SJCRH30 (cell line): Measurements from ENCODE around the gene COPG2. TPM values are rescaled to one million over a fixed set of nuclear protein-coding genes. Genes with fewer than 3 reads are reported as not detected.
A peak's percentile ranks its signal among the peaks of the same experiment; 100 is the strongest.

Experiments
- DNase-seq, 2 experiments: peaks; one replicate each; pipeline ENCODE4 v3.0.0-alpha.2; 2015 to 2020
- H3K27ac ChIP-seq: fragments of 250-450 bp; sonication (Bioruptor Pico); 2 replicates; pipeline ENCODE4 v1.5.1; 2020; ENCODE audit warnings: mild to moderate bottlenecking, moderate library complexity
- H3K27me3 ChIP-seq: fragments of 250-450 bp; sonication (Bioruptor Pico); 2 replicates; pipeline ENCODE4 v1.5.1; 2020; ENCODE audit warnings: mild to moderate bottlenecking, moderate library complexity
- H3K36me3 ChIP-seq: fragments of 250-450 bp; sonication (Bioruptor Pico); 2 replicates; pipeline ENCODE4 v1.5.1; 2020; ENCODE audit warnings: mild to moderate bottlenecking, moderate library complexity
- H3K4me1 ChIP-seq: fragments of 250-450 bp; sonication (Bioruptor Pico); 2 replicates; pipeline ENCODE4 v1.5.1; 2020; ENCODE audit warnings: mild to moderate bottlenecking, moderate library complexity
- H3K4me3 ChIP-seq: fragments of 250-450 bp; sonication (Bioruptor Pico); 2 replicates; pipeline ENCODE4 v1.5.1; 2020; ENCODE audit warnings: mild to moderate bottlenecking, moderate library complexity
- H3K9me3 ChIP-seq: fragments of 250-450 bp; sonication (Bioruptor Pico); replicated peaks from 2 replicates; pipeline ENCODE4 v1.5.1; 2020; ENCODE audit warnings: mild to moderate bottlenecking, moderate library complexity
- total RNA-seq: library from RNA; depleted of rRNA; stranded (reverse); fragments of >200 nt; shearing (Covaris generic); gene quantifications from 2 replicates; pipeline ENCODE4 v1.2.3, GENCODE V29; 2014

The COPG2 gene
- total RNA-seq, 1 experiment from 2014 or later: 53.9 TPM

- Histone ChIP-seq H3K4me1 (peaks cover 20% of the 10 kb centered on the region), H3K4me3 (peak overlapping the region; percentile 77), H3K27ac (peak overlapping the region; percentile 95), H3K9me3 (no peaks in the 10 kb centered on the region), H3K27me3 (no peaks in the 10 kb centered on the region), H3K36me3 (peaks cover 29% of the 10 kb centered on the region)
- peak; percentile 82 to 86 for DNase-seq
These were observed 178.2 kb downstream of the COPG2 start for GRCh38 chr7:130490311-130490791.

- peaks cover 19% of the 10 kb centered on the region for H3K36me3 ChIP-seq
- H3K27ac ChIP-seq: peak overlapping the region; percentile 95
- H3K4me1 ChIP-seq: peaks cover 20% of the 10 kb centered on the region
- no peaks in the 10 kb centered on the region for H3K27me3 ChIP-seq
- peak; percentile 72 to 75 for DNase-seq
- H3K4me3 ChIP-seq: peak overlapping the region; percentile 77
- H3K9me3 ChIP-seq: no peaks in the 10 kb centered on the region
These were observed 179.2 kb downstream of the COPG2 start for GRCh38 chr7:130489140-130489983.

- DNase-seq: peak in 1 of 2 experiments; percentile 16
- peak overlapping the region; percentile 95 for H3K27ac ChIP-seq
- H3K4me3 ChIP-seq: no peak overlapping the region
These were observed 180.0 kb downstream of the COPG2 start for GRCh38 chr7:130488392-130489139.

GRCh38 chr7:130486954-130487436, 181.6 kb downstream of the COPG2 start:
- H3K4me1 ChIP-seq: peaks cover 20% of the 10 kb centered on the region
- H3K9me3 ChIP-seq: no peaks in the 10 kb centered on the region
- H3K27ac ChIP-seq: no peak overlapping the region
- no peaks in the 10 kb centered on the region for H3K27me3 ChIP-seq
- no peak for DNase-seq
- no peak overlapping the region for H3K4me3 ChIP-seq
- H3K36me3 ChIP-seq: no peaks in the 10 kb centered on the region

More at GRCh38 chr7:130488392-130489139, 180.0 kb downstream of the COPG2 start:
- peaks cover 11% of the 10 kb centered on the region for H3K36me3 ChIP-seq
- no peaks in the 10 kb centered on the region for H3K9me3 ChIP-seq
- peaks cover 20% of the 10 kb centered on the region for H3K4me1 ChIP-seq
- no peaks in the 10 kb centered on the region for H3K27me3 ChIP-seq

- no peak for DNase-seq
- peaks cover 20% of the 10 kb centered on the region for H3K4me1 ChIP-seq
- no peaks in the 10 kb centered on the region for H3K27me3 ChIP-seq
- no peaks in the 10 kb centered on the region for H3K9me3 ChIP-seq
- H3K36me3 ChIP-seq: no peaks in the 10 kb centered on the region
- H3K4me3 ChIP-seq: no peak overlapping the region
- no peak overlapping the region for H3K27ac ChIP-seq
These were observed 182.2 kb downstream of the COPG2 start for GRCh38 chr7:130486114-130486953.

- H3K27me3 ChIP-seq: no peaks in the 10 kb centered on the region
- no peak for DNase-seq
- H3K27ac ChIP-seq: no peak overlapping the region
- H3K36me3 ChIP-seq: no peaks in the 10 kb centered on the region
- H3K4me3 ChIP-seq: no peak overlapping the region
- H3K4me1 ChIP-seq: peaks cover 20% of the 10 kb centered on the region
- no peaks in the 10 kb centered on the region for H3K9me3 ChIP-seq
These were observed 182.8 kb downstream of the COPG2 start for GRCh38 chr7:130485734-130486113.

GRCh38 chr7:130483031-130483430, 185.5 kb downstream of the COPG2 start:
- peaks cover 7% of the 10 kb centered on the region; the same call in 1 of the 2 replicates for H3K9me3 ChIP-seq
- H3K27ac ChIP-seq: no peak overlapping the region
- H3K4me1 ChIP-seq: no peaks in the 10 kb centered on the region; the same call in 1 of the 2 replicates
- no peak for DNase-seq
- no peak overlapping the region for H3K4me3 ChIP-seq
- H3K27me3 ChIP-seq: no peaks in the 10 kb centered on the region
- H3K36me3 ChIP-seq: no peaks in the 10 kb centered on the region

DNA sequence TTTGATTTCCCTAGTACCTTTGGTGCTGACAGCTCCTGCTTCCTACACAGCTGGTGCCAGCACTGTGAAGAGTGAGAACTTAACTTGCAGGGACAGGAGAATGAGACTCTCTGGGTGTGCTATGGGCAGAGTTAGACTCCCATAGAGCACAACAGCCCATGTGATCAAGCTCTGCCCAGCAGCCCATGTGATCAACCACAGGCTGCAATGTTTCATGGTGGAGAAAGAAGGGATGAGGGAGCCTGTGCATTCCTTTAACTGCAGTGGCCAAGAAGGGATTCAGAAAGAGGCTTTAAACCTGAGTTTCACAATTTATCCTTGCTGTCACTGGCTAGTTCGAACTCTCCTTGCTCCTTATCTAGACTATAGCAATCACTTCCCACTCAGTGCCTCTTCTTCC, 186.7 kb downstream of the COPG2 start:
- Histone ChIP-seq H3K27me3 (no peaks in the 10 kb centered on the region), H3K36me3 (no peaks in the 10 kb centered on the region), H3K27ac (no peak overlapping the region), H3K4me1 (no peaks in the 10 kb centered on the region), H3K4me3 (no peak overlapping the region), H3K9me3 (peaks cover 13% of the 10 kb centered on the region; the same call in 1 of the 2 replicates)
- DNase-seq: peak in 1 of 2 experiments; percentile 30

DNA sequence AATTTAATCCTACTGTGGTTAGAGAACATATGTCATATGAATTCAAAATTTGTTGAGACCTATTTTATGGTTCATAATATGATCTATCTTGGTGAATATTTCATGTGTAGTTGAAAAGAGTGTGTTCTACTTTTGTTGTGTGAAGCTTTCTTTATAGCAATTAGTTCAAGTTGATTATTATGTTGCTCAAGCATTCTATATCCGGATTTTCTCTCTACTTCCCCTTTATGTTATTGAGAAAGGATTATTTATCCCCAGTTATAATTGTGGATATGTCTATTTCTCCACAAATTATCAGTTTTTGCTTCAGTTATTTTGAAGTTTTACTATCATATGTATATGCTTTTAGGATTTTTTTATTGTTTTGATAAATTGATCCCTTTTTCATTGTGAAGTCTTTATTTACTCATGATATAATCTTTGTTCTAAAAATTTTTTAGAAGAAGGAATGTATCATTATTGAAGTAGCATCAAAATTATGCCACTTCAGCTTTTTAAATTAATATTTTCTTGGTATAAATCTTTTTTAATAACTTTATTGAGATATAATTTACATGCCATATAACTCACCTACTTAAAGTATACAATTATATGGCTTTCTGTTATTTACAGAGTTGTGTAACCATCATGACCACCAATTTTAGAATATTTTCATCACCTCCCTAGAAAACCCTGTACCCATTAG, 188.7 kb downstream of the COPG2 start:
- Histone ChIP-seq H3K27me3 (no peaks in the 10 kb centered on the region), H3K36me3 (no peaks in the 10 kb centered on the region), H3K4me3 (no peak overlapping the region), H3K9me3 (peaks cover 13% of the 10 kb centered on the region; the same call in 1 of the 2 replicates), H3K4me1 (no peaks in the 10 kb centered on the region), H3K27ac (no peak overlapping the region)
- DNase-seq: no peak

DNA sequence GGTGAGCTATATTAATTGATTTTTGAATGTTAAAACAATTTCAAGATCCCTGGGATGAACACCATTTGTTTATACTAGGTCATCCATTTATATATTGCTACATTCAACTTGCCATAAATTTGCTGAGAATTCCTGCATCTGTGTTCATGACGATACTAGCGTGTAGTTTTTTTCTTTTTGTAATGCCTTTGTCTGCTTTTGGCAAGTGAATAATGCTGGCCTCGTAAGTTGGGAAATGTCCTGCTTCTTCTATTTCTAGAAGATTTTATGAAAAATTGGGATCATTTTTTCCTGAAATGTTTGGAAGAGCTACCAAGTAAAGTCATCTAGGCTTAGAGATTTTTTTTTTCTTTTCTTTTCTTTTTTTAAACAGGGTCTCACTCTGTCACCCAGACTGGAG, 189.6 kb downstream of the COPG2 start:
- H3K36me3 ChIP-seq: no peaks in the 10 kb centered on the region
- DNase-seq: no peak
- no peaks in the 10 kb centered on the region for H3K4me1 ChIP-seq
- H3K4me3 ChIP-seq: no peak overlapping the region
- H3K27ac ChIP-seq: no peak overlapping the region
- peaks cover 13% of the 10 kb centered on the region; the same call in 1 of the 2 replicates for H3K9me3 ChIP-seq
- H3K27me3 ChIP-seq: no peaks in the 10 kb centered on the region

DNA sequence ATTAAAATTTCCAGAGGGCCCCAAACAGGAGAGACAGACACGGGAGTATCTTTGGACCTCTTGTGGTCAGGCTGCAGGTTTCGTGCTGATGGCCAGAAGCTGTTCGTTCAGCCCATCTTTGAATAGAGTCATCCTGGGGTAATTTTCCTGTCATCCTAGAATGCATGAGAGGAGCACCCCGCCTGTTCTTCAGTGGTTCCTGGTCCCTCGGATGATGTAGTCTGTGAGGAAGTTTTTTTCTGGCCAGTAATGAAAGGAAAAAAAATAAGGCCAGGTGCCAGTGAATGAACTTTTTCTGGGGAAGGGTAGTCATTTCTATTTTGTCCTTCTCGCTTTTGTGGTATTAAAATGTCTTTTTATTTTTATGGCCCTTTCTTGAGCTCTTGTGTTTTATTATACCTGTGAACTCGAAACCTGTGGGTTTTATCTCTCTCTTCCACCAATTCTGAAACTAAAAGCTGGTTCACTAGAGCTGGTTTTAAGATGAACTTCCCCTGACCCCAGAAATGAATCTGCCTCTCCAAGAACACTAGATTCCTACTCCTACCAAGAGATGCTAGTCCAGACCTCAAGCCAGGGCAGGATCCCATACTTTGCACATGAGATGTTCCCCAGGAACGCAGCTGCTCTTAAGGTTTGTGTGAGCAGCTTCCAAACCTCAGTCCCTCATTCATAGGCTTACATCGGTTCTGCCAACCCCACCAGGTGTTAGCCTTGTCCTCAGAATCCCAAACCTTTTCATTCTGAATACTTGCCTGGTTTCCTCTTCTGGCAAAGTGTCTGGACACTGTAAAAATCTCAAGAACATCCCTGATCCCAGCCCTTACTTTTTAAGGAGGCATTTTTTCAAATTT, 192.0 kb downstream of the COPG2 start:
- no peak overlapping the region for H3K27ac ChIP-seq

DNA sequence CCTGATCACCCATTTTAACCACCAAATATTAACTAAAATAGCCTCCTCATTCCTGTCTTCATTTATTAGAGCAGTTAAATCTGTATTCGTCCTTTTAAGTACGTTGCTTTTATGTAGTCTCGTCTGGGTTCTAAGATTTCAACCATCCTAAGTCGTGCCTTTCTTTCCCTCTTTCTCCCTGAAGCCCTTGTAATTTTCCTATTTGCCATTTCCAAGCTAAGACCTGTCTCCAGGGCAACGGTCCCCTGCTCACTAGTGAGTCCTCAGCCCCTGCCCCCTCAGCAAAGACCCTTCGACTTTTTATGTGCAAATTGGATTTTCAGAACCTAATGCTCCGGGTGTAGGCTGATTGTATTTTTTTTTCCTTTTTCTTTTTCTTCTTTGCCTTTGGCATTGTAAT, 192.8 kb downstream of the COPG2 start:
- DNase-seq: no peak
- H3K4me1 ChIP-seq: no peaks in the 10 kb centered on the region
- no peak overlapping the region for H3K4me3 ChIP-seq
- H3K27ac ChIP-seq: no peak overlapping the region
- no peaks in the 10 kb centered on the region for H3K27me3 ChIP-seq
- peaks cover 13% of the 10 kb centered on the region; the same call in 1 of the 2 replicates for H3K9me3 ChIP-seq
- no peaks in the 10 kb centered on the region for H3K36me3 ChIP-seq

More for the DNA sequence above, 192.0 kb downstream of the COPG2 start:
- no peaks in the 10 kb centered on the region for H3K4me1 ChIP-seq
- no peaks in the 10 kb centered on the region for H3K36me3 ChIP-seq
- H3K27me3 ChIP-seq: no peaks in the 10 kb centered on the region
- peaks cover 13% of the 10 kb centered on the region; the same call in 1 of the 2 replicates for H3K9me3 ChIP-seq
- DNase-seq: peak in 1 of 2 experiments; percentile 52
- H3K4me3 ChIP-seq: no peak overlapping the region

GRCh38 chr7:130473876-130474275, 194.7 kb downstream of the COPG2 start:
- no peaks in the 10 kb centered on the region for H3K4me1 ChIP-seq
- H3K36me3 ChIP-seq: no peaks in the 10 kb centered on the region
- H3K27me3 ChIP-seq: no peaks in the 10 kb centered on the region
- H3K4me3 ChIP-seq: no peak overlapping the region
- H3K27ac ChIP-seq: no peak overlapping the region
- peaks cover 13% of the 10 kb centered on the region; the same call in 1 of the 2 replicates for H3K9me3 ChIP-seq
- no peak for DNase-seq
